ENCODE measurements around the gene TMEM14C.

DNA sequence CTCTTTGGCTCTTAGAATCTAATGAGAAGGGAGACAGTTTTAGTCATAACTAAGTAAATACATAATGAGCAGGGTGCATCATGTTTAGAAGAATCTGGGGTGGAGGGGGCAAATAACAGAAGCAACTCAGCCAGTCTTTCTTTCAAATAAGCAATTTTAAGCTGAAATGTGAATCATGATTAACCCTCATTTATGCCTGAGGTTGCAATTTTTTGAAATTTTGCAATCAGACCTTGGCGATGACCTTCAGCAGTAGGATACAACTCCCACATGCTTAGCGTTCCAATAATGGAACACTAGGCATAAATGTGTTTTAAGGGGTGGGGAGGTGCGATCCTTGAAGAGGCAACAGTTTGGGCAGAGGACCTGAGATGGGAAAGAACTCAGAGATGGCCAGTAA, 55.4 kb downstream of the TMEM14C start:
- TF ChIP-seq, protein P1, sequence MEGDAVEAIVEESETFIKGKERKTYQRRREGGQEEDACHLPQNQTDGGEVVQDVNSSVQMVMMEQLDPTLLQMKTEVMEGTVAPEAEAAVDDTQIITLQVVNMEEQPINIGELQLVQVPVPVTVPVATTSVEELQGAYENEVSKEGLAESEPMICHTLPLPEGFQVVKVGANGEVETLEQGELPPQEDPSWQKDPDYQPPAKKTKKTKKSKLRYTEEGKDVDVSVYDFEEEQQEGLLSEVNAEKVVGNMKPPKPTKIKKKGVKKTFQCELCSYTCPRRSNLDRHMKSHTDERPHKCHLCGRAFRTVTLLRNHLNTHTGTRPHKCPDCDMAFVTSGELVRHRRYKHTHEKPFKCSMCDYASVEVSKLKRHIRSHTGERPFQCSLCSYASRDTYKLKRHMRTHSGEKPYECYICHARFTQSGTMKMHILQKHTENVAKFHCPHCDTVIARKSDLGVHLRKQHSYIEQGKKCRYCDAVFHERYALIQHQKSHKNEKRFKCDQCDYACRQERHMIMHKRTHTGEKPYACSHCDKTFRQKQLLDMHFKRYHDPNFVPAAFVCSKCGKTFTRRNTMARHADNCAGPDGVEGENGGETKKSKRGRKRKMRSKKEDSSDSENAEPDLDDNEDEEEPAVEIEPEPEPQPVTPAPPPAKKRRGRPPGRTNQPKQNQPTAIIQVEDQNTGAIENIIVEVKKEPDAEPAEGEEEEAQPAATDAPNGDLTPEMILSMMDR (IDR thresholded peaks at IDR 0.05; ENCODE audit: low read length), result no peak
- TF ChIP-seq EZH2 (IDR thresholded peaks at IDR 0.05; ENCODE audit: borderline replicate concordance, low read length), result no peak
